ENCODE results near the gene BCAS3.

DNA sequence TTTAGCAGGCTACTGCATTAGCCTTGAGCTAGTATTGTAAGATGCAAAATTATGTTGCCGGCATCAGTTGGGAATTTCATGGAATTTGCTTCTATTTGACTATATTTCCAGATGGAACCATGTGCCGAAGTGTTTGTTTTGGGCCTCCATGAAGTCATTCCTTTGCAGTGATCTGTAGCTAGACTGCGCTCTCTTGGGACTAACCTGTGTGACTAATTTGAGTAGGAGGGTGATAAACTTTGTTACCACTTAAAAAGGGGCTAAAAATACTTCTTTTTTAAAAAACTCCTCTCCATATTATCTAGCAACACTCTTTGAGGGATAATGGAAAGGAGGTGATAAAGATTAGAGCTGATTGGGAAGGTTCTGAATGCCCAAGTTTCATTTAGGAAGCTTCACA is 555.2 kb downstream of the BCAS3 start:
- TF ChIP-seq, protein P1, sequence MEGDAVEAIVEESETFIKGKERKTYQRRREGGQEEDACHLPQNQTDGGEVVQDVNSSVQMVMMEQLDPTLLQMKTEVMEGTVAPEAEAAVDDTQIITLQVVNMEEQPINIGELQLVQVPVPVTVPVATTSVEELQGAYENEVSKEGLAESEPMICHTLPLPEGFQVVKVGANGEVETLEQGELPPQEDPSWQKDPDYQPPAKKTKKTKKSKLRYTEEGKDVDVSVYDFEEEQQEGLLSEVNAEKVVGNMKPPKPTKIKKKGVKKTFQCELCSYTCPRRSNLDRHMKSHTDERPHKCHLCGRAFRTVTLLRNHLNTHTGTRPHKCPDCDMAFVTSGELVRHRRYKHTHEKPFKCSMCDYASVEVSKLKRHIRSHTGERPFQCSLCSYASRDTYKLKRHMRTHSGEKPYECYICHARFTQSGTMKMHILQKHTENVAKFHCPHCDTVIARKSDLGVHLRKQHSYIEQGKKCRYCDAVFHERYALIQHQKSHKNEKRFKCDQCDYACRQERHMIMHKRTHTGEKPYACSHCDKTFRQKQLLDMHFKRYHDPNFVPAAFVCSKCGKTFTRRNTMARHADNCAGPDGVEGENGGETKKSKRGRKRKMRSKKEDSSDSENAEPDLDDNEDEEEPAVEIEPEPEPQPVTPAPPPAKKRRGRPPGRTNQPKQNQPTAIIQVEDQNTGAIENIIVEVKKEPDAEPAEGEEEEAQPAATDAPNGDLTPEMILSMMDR (IDR thresholded peaks at IDR 0.05), result no peak
- no peak for TF ChIP-seq ZFX (IDR thresholded peaks at IDR 0.05; ENCODE audit: borderline replicate concordance)
